DOHH2 (cell line): ENCODE data around the gene MAN1B1.

Experiments
- H3F3A ChIP-seq: fragments of 200-600 bp; sonication (generic), shearing (Covaris generic); 2 replicates; pipeline ENCODE4 v1.6.0; 2016; ENCODE audit warnings: antibody characterized with exemption, mild to moderate bottlenecking; ENCODE audit not compliant: control insufficient read depth, insufficient read depth
- H3K27ac ChIP-seq: fragments of 200-600 bp; sonication (generic); 2 replicates; pipeline ENCODE4 v1.5.1; 2014; ENCODE audit warnings: low read depth, mild to moderate bottlenecking, low read length, moderate library complexity
- H3K27me3 ChIP-seq: fragments of 200-600 bp; sonication (generic); 2 replicates; pipeline ENCODE4 v1.6.1; 2014; ENCODE audit warnings: mild to moderate bottlenecking, low read length, mixed read lengths; ENCODE audit not compliant: control insufficient read depth
- H3K36me3 ChIP-seq: fragments of 200-600 bp; sonication (generic); 2 replicates; pipeline ENCODE4 v1.6.1; 2014; ENCODE audit warnings: mild to moderate bottlenecking, low read length, moderate library complexity, mixed read lengths; ENCODE audit not compliant: control insufficient read depth
- H3K4me1 ChIP-seq: fragments of 200-600 bp; sonication (generic); 2 replicates; pipeline ENCODE4 v1.6.1; 2014; ENCODE audit warnings: mild to moderate bottlenecking, low read length, mixed read lengths; ENCODE audit not compliant: control insufficient read depth
- H3K4me2 ChIP-seq: fragments of 200-600 bp; sonication (generic); 2 replicates; pipeline ENCODE4 v1.6.0; 2014; ENCODE audit warnings: mild to moderate bottlenecking, low read length, moderate library complexity
- H3K4me3 ChIP-seq: fragments of 200-600 bp; sonication (generic); 2 replicates; pipeline ENCODE4 v1.5.1; 2014; ENCODE audit warnings: mild to moderate bottlenecking, low read length, mixed read lengths
- H3K79me2 ChIP-seq: fragments of 200-600 bp; sonication (generic); 2 replicates; pipeline ENCODE4 v1.6.1; 2014; ENCODE audit warnings: mild to moderate bottlenecking, low read length, mixed read lengths; ENCODE audit not compliant: control insufficient read depth
- H3K9me2 ChIP-seq: fragments of 200-600 bp; sonication (generic); replicated peaks from 2 replicates; pipeline ENCODE4 v1.6.1; 2014; ENCODE audit warnings: mild to moderate bottlenecking, low read length, mixed read lengths; ENCODE audit not compliant: control insufficient read depth
- H3K9me3 ChIP-seq: fragments of 200-600 bp; sonication (generic); 2 replicates; pipeline ENCODE4 v1.6.1; 2014; ENCODE audit warnings: antibody characterized with exemption, low read length, mixed read lengths; ENCODE audit not compliant: control insufficient read depth, insufficient read depth
- H4K20me1 ChIP-seq: fragments of 200-600 bp; sonication (generic); 2 replicates; pipeline ENCODE4 v1.6.0; 2014; ENCODE audit warnings: low read depth, mild to moderate bottlenecking, antibody characterized with exemption, low read length, moderate library complexity; ENCODE audit not compliant: control insufficient read depth, insufficient read depth
- CTCF ChIP-seq: fragments of 200-600 bp; sonication (generic); IDR thresholded peaks from one replicate; pipeline ENCODE4 v1.5.1; 2014; ENCODE audit warnings: antibody characterized with exemption, mild to moderate bottlenecking, low read depth, low read length; ENCODE audit not compliant: poor library complexity, severe bottlenecking
- EZH2phosphoT487 ChIP-seq: fragments of 200-600 bp; sonication (generic); IDR thresholded peaks from 2 replicates; pipeline ENCODE4 v1.6.1; 2017; ENCODE audit warnings: borderline replicate concordance, mild to moderate bottlenecking, antibody characterized with exemption, low read length, moderate library complexity, mixed read lengths

Gene MAN1B1

GRCh38 chr9:137056739-137057415, 29.9 kb upstream of the MAN1B1 start:
- no peaks in the 10 kb centered on the region for H3K36me3 ChIP-seq
- H3K27me3 ChIP-seq: peaks cover 26% of the 10 kb centered on the region
- H3K79me2 ChIP-seq: no peaks in the 10 kb centered on the region
- H3K4me2 ChIP-seq: no peak overlapping the region
- no peaks in the 10 kb centered on the region for H3K9me2 ChIP-seq
- no peak overlapping the region for H3K4me3 ChIP-seq
- TF ChIP-seq CTCF (no peak), EZH2phosphoT487 (no peak)
- H3K27ac ChIP-seq: no peak overlapping the region
- no peaks in the 10 kb centered on the region for H4K20me1 ChIP-seq
- peaks cover 6% of the 10 kb centered on the region; the same call in 1 of the 2 replicates for H3K4me1 ChIP-seq
- peaks cover 4% of the 10 kb centered on the region; the same call in 1 of the 2 replicates for H3F3A ChIP-seq
- no peaks in the 10 kb centered on the region for H3K9me3 ChIP-seq

- Histone ChIP-seq H3K36me3 (no peaks in the 10 kb centered on the region), H3K9me2 (no peaks in the 10 kb centered on the region), H3K27me3 (peaks cover 23% of the 10 kb centered on the region), H3K4me2 (no peak overlapping the region), H3K9me3 (no peaks in the 10 kb centered on the region), H4K20me1 (no peaks in the 10 kb centered on the region), H3K4me3 (no peak overlapping the region), H3K27ac (no peak overlapping the region), H3F3A (peaks cover 10% of the 10 kb centered on the region), H3K79me2 (no peaks in the 10 kb centered on the region), H3K4me1 (peaks cover 6% of the 10 kb centered on the region; the same call in 1 of the 2 replicates)
- TF ChIP-seq EZH2phosphoT487 (no peak), CTCF (no peak)
These were observed 29.2 kb upstream of the MAN1B1 start for GRCh38 chr9:137057545-137057944.

GRCh38 chr9:137058521-137059234, 28.1 kb upstream of the MAN1B1 start:
- Histone ChIP-seq H3K4me3 (no peak overlapping the region), H3K9me2 (no peaks in the 10 kb centered on the region), H3K27ac (no peak overlapping the region), H3K4me2 (no peak overlapping the region), H3K4me1 (peaks cover 4% of the 10 kb centered on the region; the same call in 1 of the 2 replicates), H3K79me2 (no peaks in the 10 kb centered on the region), H3K36me3 (peaks cover 4% of the 10 kb centered on the region), H4K20me1 (no peaks in the 10 kb centered on the region), H3K27me3 (peaks cover 13% of the 10 kb centered on the region), H3F3A (peaks cover 10% of the 10 kb centered on the region), H3K9me3 (no peaks in the 10 kb centered on the region)
- TF ChIP-seq EZH2phosphoT487 (no peak), CTCF (no peak)
